ENCODE data around the gene STARD10. TPM values are rescaled to one million over a fixed set of nuclear protein-coding genes. Genes with fewer than 3 reads are reported as not detected.

Gene STARD10
- total RNA-seq, 6 experiments from 2014 or later: 282 to 525 (median 330) TPM

GRCh38 chr11:72744474-72744873, 49.4 kb downstream of the STARD10 start:
- ATAC-seq: no peak
- Histone ChIP-seq H3K4me1 (peaks cover 0 to 38% (median 8%) of the 10 kb centered on the region in 4 donors), H3K27ac (no peak overlapping the region), H3K36me3 (no peaks in the 10 kb centered on the region), H3K4me3 (no peak overlapping the region), H3K27me3 (no peaks in the 10 kb centered on the region), H3K9me3 (no peaks in the 10 kb centered on the region)
- no peak for DNase-seq
- 53% methylated on average over 3 of the region's 6 CpGs for WGBS (ENCODE audit: insufficient coverage, low coverage, low lambda C conversion rate, missing lambda C conversion rate)
- intact Hi-C loops (cut with DNase I): no loop called here
- TF ChIP-seq, protein P1, sequence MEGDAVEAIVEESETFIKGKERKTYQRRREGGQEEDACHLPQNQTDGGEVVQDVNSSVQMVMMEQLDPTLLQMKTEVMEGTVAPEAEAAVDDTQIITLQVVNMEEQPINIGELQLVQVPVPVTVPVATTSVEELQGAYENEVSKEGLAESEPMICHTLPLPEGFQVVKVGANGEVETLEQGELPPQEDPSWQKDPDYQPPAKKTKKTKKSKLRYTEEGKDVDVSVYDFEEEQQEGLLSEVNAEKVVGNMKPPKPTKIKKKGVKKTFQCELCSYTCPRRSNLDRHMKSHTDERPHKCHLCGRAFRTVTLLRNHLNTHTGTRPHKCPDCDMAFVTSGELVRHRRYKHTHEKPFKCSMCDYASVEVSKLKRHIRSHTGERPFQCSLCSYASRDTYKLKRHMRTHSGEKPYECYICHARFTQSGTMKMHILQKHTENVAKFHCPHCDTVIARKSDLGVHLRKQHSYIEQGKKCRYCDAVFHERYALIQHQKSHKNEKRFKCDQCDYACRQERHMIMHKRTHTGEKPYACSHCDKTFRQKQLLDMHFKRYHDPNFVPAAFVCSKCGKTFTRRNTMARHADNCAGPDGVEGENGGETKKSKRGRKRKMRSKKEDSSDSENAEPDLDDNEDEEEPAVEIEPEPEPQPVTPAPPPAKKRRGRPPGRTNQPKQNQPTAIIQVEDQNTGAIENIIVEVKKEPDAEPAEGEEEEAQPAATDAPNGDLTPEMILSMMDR (IDR thresholded peaks at IDR 0.05): no peak
- no peak for TF ChIP-seq POLR2A (IDR thresholded peaks at IDR 0.05)

DNA sequence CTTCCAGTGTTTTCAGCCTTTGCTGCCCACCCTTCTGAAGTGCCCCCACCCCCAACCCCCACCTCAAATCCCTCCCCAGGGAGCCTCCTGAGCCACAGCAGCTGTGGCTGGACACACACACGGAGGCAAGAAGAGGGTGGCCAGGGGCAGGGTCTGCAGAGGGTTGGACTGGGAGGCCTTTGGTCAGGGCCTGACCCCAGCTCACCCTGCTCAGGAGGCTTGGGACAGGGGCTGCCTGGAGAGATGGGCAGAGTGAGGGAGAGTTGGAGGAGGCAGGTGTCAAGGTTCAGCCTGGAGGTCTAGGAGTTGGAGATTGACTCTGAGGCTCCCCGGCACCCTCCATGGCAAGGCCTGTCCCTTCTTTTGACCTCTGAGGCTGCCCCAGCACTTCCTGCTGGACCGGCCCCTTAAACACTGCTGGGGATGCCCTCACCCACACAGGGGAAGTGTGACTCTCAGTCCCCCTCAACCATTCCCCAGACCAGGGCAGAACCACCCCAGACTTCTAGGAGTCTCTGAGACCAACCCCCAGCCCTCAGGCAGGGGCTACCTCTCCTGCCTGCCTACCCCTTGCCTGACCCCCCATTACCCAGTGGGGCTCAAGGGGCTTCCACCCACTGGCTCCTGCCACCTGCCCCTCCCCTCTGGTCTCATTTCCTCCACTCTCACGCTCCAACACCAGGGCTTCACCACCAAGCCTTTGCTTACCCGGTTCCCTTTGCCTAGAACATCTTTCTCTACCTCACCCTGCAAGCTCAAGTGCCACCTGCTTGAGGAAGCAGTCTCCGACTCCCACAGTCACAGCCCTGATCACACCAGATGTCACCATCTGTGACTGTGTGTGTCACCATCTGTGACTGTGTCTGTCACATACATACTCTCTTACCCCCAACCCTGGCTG, 50.3 kb downstream of the STARD10 start:
- intact Hi-C loops (cut with DNase I): no loop called here
- Histone ChIP-seq H3K4me1 (peaks cover 0 to 29% (median 8%) of the 10 kb centered on the region in 4 donors), H3K27me3 (no peaks in the 10 kb centered on the region), H3K9me3 (no peaks in the 10 kb centered on the region), H3K36me3 (no peaks in the 10 kb centered on the region), H3K4me3 (no peak overlapping the region), H3K27ac (no peak overlapping the region)
- no peak for ATAC-seq
- 50% methylated on average over 3 of the region's 6 CpGs for WGBS (ENCODE audit: insufficient coverage, low coverage, low lambda C conversion rate, missing lambda C conversion rate)
- TF ChIP-seq, protein P1 (IDR thresholded peaks at IDR 0.05): no peak
- TF ChIP-seq POLR2A (IDR thresholded peaks at IDR 0.05): no peak
- DNase-seq: no peak

DNA sequence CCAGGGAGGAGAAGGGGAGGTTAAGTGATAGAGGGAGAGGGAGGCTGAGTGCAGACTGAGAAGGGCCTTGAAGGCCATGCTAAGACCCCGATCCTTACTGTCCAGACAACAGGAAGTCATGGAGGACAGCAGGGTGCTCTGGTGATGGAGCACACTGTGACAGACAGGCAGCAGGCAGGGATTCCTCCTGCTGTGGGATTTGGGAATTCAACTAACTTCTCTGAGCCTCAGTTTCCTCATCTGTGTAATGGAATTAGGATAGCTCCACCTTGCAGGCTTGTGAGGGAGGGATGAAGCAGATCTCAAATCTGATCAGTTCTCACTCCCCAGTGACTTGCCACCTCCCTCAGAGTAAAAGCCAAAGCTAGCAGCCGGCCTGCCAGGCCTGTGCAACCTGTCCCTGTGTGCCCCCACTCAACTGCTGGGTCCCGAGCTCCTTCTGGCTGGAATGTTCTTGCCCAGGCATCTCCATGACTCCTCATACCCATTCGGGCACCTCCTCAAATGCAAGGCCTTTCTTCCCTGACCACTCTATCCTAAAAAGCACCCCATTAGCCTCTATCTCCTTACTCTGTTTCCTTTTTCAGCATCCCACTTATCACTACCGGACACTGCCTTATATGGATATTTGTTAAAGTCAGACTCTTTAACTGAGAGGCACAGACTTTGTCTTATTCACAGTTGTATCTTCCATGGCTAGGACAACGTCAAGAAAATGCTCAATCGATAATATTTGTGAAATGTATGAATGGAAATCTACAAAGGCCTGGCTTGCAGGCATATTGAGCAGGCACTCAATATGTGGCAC, 51.1 kb downstream of the STARD10 start:
- WGBS (ENCODE audit: insufficient coverage, low coverage, low lambda C conversion rate, missing lambda C conversion rate): 71% methylated on average over 7 of the region's 7 CpGs
- H3K36me3 ChIP-seq: no peaks in the 10 kb centered on the region
- no peak for DNase-seq
- no peak for TF ChIP-seq POLR2A (IDR thresholded peaks at IDR 0.05)
- TF ChIP-seq, protein P1 (IDR thresholded peaks at IDR 0.05): no peak
- H3K27ac ChIP-seq: peak overlapping the region in 1 of 3 donors; percentile 54
- no peaks in the 10 kb centered on the region for H3K27me3 ChIP-seq
- no peak for ATAC-seq
- no peaks in the 10 kb centered on the region for H3K9me3 ChIP-seq
- peaks cover 0 to 28% (median 8%) of the 10 kb centered on the region in 4 donors for H3K4me1 ChIP-seq
- intact Hi-C loops (cut with DNase I): no loop called here
- no peak overlapping the region for H3K4me3 ChIP-seq

GRCh38 chr11:72741849-72742512, 51.9 kb downstream of the STARD10 start:
- Histone ChIP-seq H3K27ac (peak overlapping the region; percentile 11 to 65 (median 54)), H3K9me3 (no peaks in the 10 kb centered on the region), H3K4me1 (peaks cover 0 to 28% (median 8%) of the 10 kb centered on the region in 4 donors), H3K27me3 (no peaks in the 10 kb centered on the region), H3K36me3 (no peaks in the 10 kb centered on the region), H3K4me3 (no peak overlapping the region)
- DNase-seq: no peak
- intact Hi-C loops (cut with DNase I): no loop called here
- WGBS (ENCODE audit: insufficient coverage, low coverage, low lambda C conversion rate, missing lambda C conversion rate): 26% methylated on average over 7 of the region's 7 CpGs
- peak; percentile 29 to 72 (median 56) for ATAC-seq
- TF ChIP-seq POLR2A (IDR thresholded peaks at IDR 0.05): no peak
- TF ChIP-seq, protein P1 (IDR thresholded peaks at IDR 0.05): no peak
